Pancreas (tissue), 10 donors: ENCODE results near the gene SLC7A10. TPM values are rescaled to one million over a fixed set of nuclear protein-coding genes. Genes with fewer than 3 reads are reported as not detected.
A peak's percentile ranks its signal among the peaks of the same experiment; 100 is the strongest.

ENCODE experiments used
- ATAC-seq, 4 donors: fragments of 200-7000 bp; cut with Tn5 transposase; one replicate each; pipeline versions ENCODE4 v1.8.0 to v1.9.1; 2020; ENCODE audit warnings: mild to moderate bottlenecking in 4 of 4, moderate library complexity in 4 of 4
- DNase-seq, 6 donors: peaks; one replicate each; pipeline ENCODE4 v3.0.0-alpha.2; 2020
- FAIRE-seq: peaks from 2 replicates; lab custom pipeline; 2012; peaks lifted over from hg19 to GRCh38; lab: Jason Lieb, UNC
- H3K27ac ChIP-seq, 4 donors: fragments of 200-600 bp; sonication (generic); 1 replicate in 3 of 4; 2 replicates in 1 of 4; pipeline versions ENCODE4 v1.5.0 to v1.8.0; 2020
- H3K27me3 ChIP-seq, 4 donors: fragments of 200-600 bp; one replicate each; pipeline ENCODE4 v1.8.0; 2021
- H3K36me3 ChIP-seq, 3 donors: fragments of 200-600 bp; sonication (generic) in 1 of 3; one replicate each; pipeline versions ENCODE4 v1.5.0 to v1.8.0; 2020 to 2021
- H3K4me1 ChIP-seq, 3 donors: fragments of 200-600 bp; one replicate each; pipeline ENCODE4 v1.8.0; 2021
- H3K4me3 ChIP-seq, 4 donors: fragments of 200-600 bp; sonication (generic) in 2 of 4; one replicate each; pipeline versions ENCODE4 v1.5.0 to v1.8.0; 2020 to 2021
- H3K9me3 ChIP-seq, 4 donors: fragments of 200-600 bp; one replicate each; pipeline ENCODE4 v1.8.0; 2021
- WGBS, 2 donors: extraction: QIAGEN DNeasy Blood & Tissue Kit; methylation state at CpG; one replicate each; pipeline ENCODE4 v1.1.7; 2013; 5-methylcytosine and 5-hydroxymethylcytosine counted together
- intact Hi-C, 3 donors: fragments of 100-400 bp; cut with DNase I; formaldehyde crosslinking; loops; one replicate each; pipeline versions ENCODE4 v1.11.1 to v1.14.2; 2022
- polyA plus RNA-seq, 2 donors: library from polyadenylated mRNA; stranded (reverse); fragments of 200-250 nt; gene quantifications; one replicate each; pipeline ENCODE4 v1.2.3, GENCODE V29; 2013
- total RNA-seq, 6 donors: library from RNA; stranded (reverse); fragmentation: NEBNext Ultra II Directional in 4 of 6; extraction: Animal tissue kit (Norgen Biotek cat#: 25700) in 4 of 6; gene quantifications; one replicate each; pipeline versions ENCODE4 v1.2.1 to v1.2.4, GENCODE V29; 2021 to 2023
- TF ChIP-seq, protein P1 (sequence below), 4 donors: fragments of 200-600 bp; sonication (generic) in 3 of 4; IDR thresholded peaks; one replicate each; pipeline versions ENCODE4 v1.5.0 to v1.8.0; 2021; ENCODE audit warnings: antibody characterized with exemption in 4 of 4
- donor health status: healthy with polysubstance abuse.
- donor health status: DM: no; HTN: no; CAD: no; lungs with moderate emphysema.
- donor health status: DM: no; HTN: no; CAD: no.
- donor health status: control.
- donor health status: control.
- donor health status: Bipolar disorder and iron deficiency.
- donor health status: DM: yes; HTN: yes; CAD: no.
- donor health status: DM: no; HTN: no; CAD: no.
- donor health status: DM: no; HTN: no; CAD: no.
- donor health status: DM: yes; HTN: yes; CAD: no.

The SLC7A10 gene
- total and polyA plus RNA-seq, 8 donors = 0.28 to 1.3 (median 0.38) TPM; not detected in 5

DNA sequence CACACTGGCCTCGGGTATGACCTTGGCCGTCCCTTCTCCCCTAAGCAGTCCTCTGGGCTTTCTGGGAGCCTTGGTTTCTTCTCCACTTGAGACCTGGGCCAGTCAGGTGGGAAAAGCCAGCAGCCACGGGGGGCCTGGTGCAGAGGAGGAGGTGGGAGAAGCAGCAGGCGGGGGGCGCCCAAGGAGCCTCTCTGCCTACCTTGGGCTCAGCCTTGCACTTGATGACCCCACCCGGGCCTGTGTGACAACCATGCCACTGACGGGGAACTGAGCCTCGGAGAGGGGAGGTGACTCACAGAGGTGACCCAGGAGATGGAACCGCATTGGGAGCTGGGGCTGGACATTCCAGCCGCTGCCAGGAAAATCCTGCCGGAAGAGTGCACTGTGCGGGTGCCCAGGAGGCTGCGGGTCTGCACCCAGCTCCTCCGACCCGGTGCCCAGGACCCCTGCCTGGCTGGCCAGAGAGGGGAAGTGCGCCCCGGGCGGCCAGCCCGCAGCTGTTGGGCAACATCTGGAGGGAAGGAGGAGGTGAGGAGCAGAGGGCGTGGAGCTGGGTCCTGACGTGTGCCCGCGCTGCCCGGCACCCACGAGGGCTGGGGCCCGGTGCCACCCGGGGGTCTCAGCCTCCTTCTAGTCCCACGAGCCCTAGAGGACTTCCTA, 23.4 kb upstream of the SLC7A10 start:
- no peak overlapping the region for H3K27ac ChIP-seq
- intact Hi-C loops = loop anchor here in 2 of 3 donors (10.0 kb wide), 2 partner anchors 156 to 526 kb away; no protein-coding TSS in a partner anchor
- ATAC-seq (peak in 3 of 4 donors; percentile 36 to 65 (median 52)), FAIRE-seq (no peak), DNase-seq (peak in 1 of 6 donors; percentile 65)
- no peaks in the 10 kb centered on the region for H3K36me3 ChIP-seq
- WGBS, 2 donors = 70 to 71% methylated on average over 26 to 28 of the region's 28 CpGs
- no peaks in the 10 kb centered on the region for H3K4me1 ChIP-seq
- no peak overlapping the region for H3K4me3 ChIP-seq
- no peaks in the 10 kb centered on the region for H3K9me3 ChIP-seq
- TF ChIP-seq, protein P1, sequence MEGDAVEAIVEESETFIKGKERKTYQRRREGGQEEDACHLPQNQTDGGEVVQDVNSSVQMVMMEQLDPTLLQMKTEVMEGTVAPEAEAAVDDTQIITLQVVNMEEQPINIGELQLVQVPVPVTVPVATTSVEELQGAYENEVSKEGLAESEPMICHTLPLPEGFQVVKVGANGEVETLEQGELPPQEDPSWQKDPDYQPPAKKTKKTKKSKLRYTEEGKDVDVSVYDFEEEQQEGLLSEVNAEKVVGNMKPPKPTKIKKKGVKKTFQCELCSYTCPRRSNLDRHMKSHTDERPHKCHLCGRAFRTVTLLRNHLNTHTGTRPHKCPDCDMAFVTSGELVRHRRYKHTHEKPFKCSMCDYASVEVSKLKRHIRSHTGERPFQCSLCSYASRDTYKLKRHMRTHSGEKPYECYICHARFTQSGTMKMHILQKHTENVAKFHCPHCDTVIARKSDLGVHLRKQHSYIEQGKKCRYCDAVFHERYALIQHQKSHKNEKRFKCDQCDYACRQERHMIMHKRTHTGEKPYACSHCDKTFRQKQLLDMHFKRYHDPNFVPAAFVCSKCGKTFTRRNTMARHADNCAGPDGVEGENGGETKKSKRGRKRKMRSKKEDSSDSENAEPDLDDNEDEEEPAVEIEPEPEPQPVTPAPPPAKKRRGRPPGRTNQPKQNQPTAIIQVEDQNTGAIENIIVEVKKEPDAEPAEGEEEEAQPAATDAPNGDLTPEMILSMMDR (IDR thresholded peaks at IDR 0.05) = no peak
- no peaks in the 10 kb centered on the region for H3K27me3 ChIP-seq

DNA sequence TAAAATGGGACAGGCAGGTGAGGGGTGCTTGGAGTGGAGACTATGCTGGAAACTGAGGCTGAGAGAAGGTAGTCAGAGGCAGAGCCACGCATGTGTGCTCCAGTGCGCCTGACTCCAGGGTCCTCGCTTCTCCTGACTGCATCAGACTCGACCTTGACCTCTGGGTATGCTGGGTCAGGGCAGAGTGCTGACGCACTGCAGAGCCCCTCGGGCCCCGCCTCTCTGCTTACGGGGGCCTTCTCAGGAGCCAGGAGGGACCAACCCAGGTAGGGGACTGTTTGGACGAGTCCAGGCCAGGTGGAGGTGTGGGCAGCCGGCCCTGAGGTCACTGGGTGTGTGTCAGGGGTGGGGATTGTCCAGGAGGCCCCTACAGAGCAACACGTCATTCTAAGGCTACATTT, 22.9 kb upstream of the SLC7A10 start:
- Histone ChIP-seq H3K4me3 (no peak overlapping the region), H3K36me3 (no peaks in the 10 kb centered on the region), H3K4me1 (no peaks in the 10 kb centered on the region), H3K27ac (no peak overlapping the region), H3K27me3 (no peaks in the 10 kb centered on the region), H3K9me3 (no peaks in the 10 kb centered on the region)
- WGBS, 2 donors = 77 to 81% methylated on average over 11 of the region's 11 CpGs
- no peak for FAIRE-seq
- intact Hi-C loops = loop anchor here in 2 of 3 donors (10.0 kb wide), 2 partner anchors 156 to 526 kb away; no protein-coding TSS in a partner anchor
- TF ChIP-seq, protein P1 (IDR thresholded peaks at IDR 0.05) = no peak
- ATAC-seq = peak in 1 of 4 donors; percentile 7
- DNase-seq = peak in 1 of 6 donors; percentile 65

DNA sequence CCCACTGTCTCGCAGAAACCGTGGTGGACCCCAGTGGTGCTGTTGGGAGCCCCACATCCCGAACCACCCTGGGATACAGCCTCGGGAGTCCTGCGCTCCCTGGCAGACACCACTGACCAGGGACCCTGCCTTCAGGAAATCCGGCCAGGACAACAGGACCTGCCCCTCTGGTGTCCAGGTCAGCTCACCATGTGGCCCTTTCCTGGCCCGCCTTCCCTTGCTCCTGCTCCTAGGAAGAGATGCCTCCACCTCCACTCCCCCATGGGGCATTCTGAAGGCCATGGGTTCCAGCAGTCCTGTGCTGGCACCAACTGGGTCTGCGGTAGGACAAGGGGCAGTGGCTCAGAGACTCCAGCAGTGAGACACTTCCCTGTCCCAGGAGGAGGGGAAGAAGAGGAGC, 22.5 kb upstream of the SLC7A10 start:
- ATAC-seq = no peak
- Histone ChIP-seq H3K9me3 (no peaks in the 10 kb centered on the region), H3K4me1 (no peaks in the 10 kb centered on the region), H3K27ac (no peak overlapping the region), H3K36me3 (no peaks in the 10 kb centered on the region), H3K27me3 (no peaks in the 10 kb centered on the region), H3K4me3 (no peak overlapping the region)
- TF ChIP-seq, protein P1 (IDR thresholded peaks at IDR 0.05) = no peak
- FAIRE-seq = no peak
- peak in 1 of 6 donors; percentile 73 for DNase-seq
- intact Hi-C loops = loop anchor here in 2 of 3 donors (10.0 kb wide), 2 partner anchors 157 to 527 kb away; no protein-coding TSS in a partner anchor
- 89 to 90% methylated on average over 8 of the region's 8 CpGs for WGBS, 2 donors

DNA sequence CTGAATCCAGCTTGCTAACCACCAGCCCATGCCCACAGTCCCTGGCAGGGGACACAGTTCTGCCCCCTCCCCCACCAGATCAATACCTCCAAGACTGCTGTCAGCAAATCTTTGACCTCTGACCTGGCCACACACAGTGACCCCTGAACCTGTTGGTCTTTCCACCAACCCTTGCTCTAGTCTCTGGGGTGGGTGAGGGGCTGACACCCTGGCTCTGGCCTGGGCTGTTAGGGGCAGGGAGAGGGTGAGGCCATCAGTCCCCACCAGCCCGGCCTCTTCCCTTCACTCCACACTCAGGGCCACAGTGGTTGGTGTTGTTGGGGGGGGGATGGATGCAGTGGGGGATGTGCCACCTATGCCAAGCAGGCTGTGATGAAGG, 21.8 kb upstream of the SLC7A10 start:
- 100% methylated on average over 1 of the region's 1 CpG for WGBS, 2 donors
- no peaks in the 10 kb centered on the region for H3K9me3 ChIP-seq
- intact Hi-C loops = loop anchor here in 2 of 3 donors (10.0 kb wide), 2 partner anchors 157 to 527 kb away; no protein-coding TSS in a partner anchor
- DNase-seq (no peak), FAIRE-seq (no peak), ATAC-seq (no peak)
- H3K27me3 ChIP-seq = no peaks in the 10 kb centered on the region
- no peaks in the 10 kb centered on the region for H3K4me1 ChIP-seq
- TF ChIP-seq, protein P1 (IDR thresholded peaks at IDR 0.05) = no peak
- no peaks in the 10 kb centered on the region for H3K36me3 ChIP-seq
- H3K4me3 ChIP-seq = no peak overlapping the region
- no peak overlapping the region for H3K27ac ChIP-seq
